HPDE6-E6E7 (cell line): ENCODE data around the gene TRAIP.

Source experiments
- DNase-seq: peaks from one replicate; pipeline ENCODE4 v3.0.0; 2011; ENCODE audit warnings: missing footprints; ENCODE audit errors: extremely low spot score

TRAIP gene

GRCh38 chr3:49876567-49876966 lies 20.2 kb upstream of the TRAIP start:
- no peak for DNase-seq

- no peak for DNase-seq
These were observed 17.3 kb upstream of the TRAIP start for GRCh38 chr3:49873623-49874022.

GRCh38 chr3:49872801-49873281 lies 16.5 kb upstream of the TRAIP start:
- DNase-seq = no peak

- no peak for DNase-seq
These were observed 15.3 kb upstream of the TRAIP start for GRCh38 chr3:49871531-49872153.

GRCh38 chr3:49869525-49870126 lies 13.3 kb upstream of the TRAIP start, which contains the start of gene CAMKV:
Gene CAMKV (minus strand): TSS chr3:49869906. CDS start chr3:49862388, 7,518 bp downstream.
- DNase-seq = no peak

- no peak for DNase-seq
These were observed 12.6 kb upstream of the TRAIP start for GRCh38 chr3:49868862-49869466.

GRCh38 chr3:49867871-49868321 lies 11.5 kb upstream of the TRAIP start:
- no peak for DNase-seq

GRCh38 chr3:49867400-49867799 lies 11.0 kb upstream of the TRAIP start:
- no peak for DNase-seq

- no peak for DNase-seq
These were observed 8.9 kb upstream of the TRAIP start for GRCh38 chr3:49865198-49865784.

- DNase-seq = no peak
These were observed 8.1 kb upstream of the TRAIP start for GRCh38 chr3:49864505-49864904.

- no peak for DNase-seq
These were observed 3.4 kb upstream of the TRAIP start for GRCh38 chr3:49859576-49860305.

GRCh38 chr3:49855662-49856061 lies 702 bp downstream of the TRAIP start:
- no peak for DNase-seq

GRCh38 chr3:49845694-49846093 lies 10.7 kb downstream of the TRAIP start:
- no peak for DNase-seq

- DNase-seq = no peak
These were observed 11.7 kb downstream of the TRAIP start for GRCh38 chr3:49844464-49845183.

GRCh38 chr3:49842843-49843517 lies 13.4 kb downstream of the TRAIP start:
- DNase-seq = no peak

GRCh38 chr3:49841806-49842205 lies 14.6 kb downstream of the TRAIP start:
- no peak for DNase-seq

GRCh38 chr3:49841126-49841696 lies 15.2 kb downstream of the TRAIP start:
- no peak for DNase-seq

GRCh38 chr3:49840388-49840787 lies 16.0 kb downstream of the TRAIP start:
- DNase-seq = no peak

GRCh38 chr3:49839193-49839809 lies 17.1 kb downstream of the TRAIP start:
- peak; percentile 23 for DNase-seq

GRCh38 chr3:49831341-49831740 lies 25.0 kb downstream of the TRAIP start:
- no peak for DNase-seq
